H1 (cell line): Measurements from ENCODE around the gene PLXND1.

Experiments used
- ATF2 ChIP-seq: IDR thresholded peaks from 2 replicates; pipeline ENCODE4 v1.6.1; 2012; ENCODE audit warnings: low read length, inconsistent platforms
- BCL11A ChIP-seq, 2 experiments: IDR thresholded peaks; one replicate each; pipeline ENCODE4 v1.6.1; 2011; ENCODE audit warnings: low read depth in 2 of 2, low read length in 2 of 2, mild to moderate bottlenecking in 2 of 2
- CREB1 ChIP-seq: IDR thresholded peaks from 2 replicates; pipeline ENCODE4 v1.6.1; 2012; ENCODE audit warnings: inconsistent platforms
- CTCF ChIP-seq, 3 experiments: IDR thresholded peaks; 1 replicate in 2 of 3; 2 replicates in 1 of 3; pipeline versions ENCODE4 v1.5.1 to v1.6.1; 2011; ENCODE audit warnings: low read length in 3 of 3, mild to moderate bottlenecking in 3 of 3, inconsistent platforms in 2 of 3, low read depth in 1 of 3, moderate library complexity in 1 of 3; ENCODE audit not compliant: insufficient read depth in 1 of 3; ENCODE audit errors: control extremely low read depth in 1 of 3
- EGR1 ChIP-seq: IDR thresholded peaks from 2 replicates; pipeline ENCODE4 v1.6.1; 2011; ENCODE audit warnings: low read depth, low read length, borderline replicate concordance
- EZH2 ChIP-seq: fragments of 200-600 bp; sonication (generic); IDR thresholded peaks from 2 replicates; pipeline ENCODE4 v1.7.1; 2012; ENCODE audit warnings: low read depth, mild to moderate bottlenecking, moderate library complexity, low read length, inconsistent platforms; ENCODE audit not compliant: severe bottlenecking
- MAFK ChIP-seq: IDR thresholded peaks from 2 replicates; pipeline ENCODE4 v1.6.1; 2012; ENCODE audit warnings: low read depth, mild to moderate bottlenecking, improper control_type of control experiment, low read length
- RAD21 ChIP-seq, 2 experiments: IDR thresholded peaks in 1 of 2; conservative IDR thresholded peaks in 1 of 2; 2 replicates each; pipeline ENCODE4 v1.6.1; 2011; ENCODE audit warnings: low read depth in 2 of 2, low read length in 2 of 2, improper control_type of control experiment in 1 of 2, inconsistent platforms in 1 of 2, mild to moderate bottlenecking in 1 of 2, moderate library complexity in 1 of 2
- USF2 ChIP-seq: IDR thresholded peaks from 2 replicates; pipeline ENCODE4 v1.6.1; 2011; ENCODE audit warnings: low read length, improper control_type of control experiment

- no peak for TF ChIP-seq EZH2
- no peak for TF ChIP-seq CTCF (IDR thresholded peaks at IDR 0.05; ENCODE audit: control extremely low read depth in 1 of 3, insufficient read depth in 1 of 3, low read depth in 1 of 3, low read length in 3 of 3)
- no peak for TF ChIP-seq EGR1
- TF ChIP-seq BCL11A (IDR thresholded peaks at IDR 0.05; ENCODE audit: low read depth in 2 of 2, low read length in 2 of 2): no peak
- no peak for TF ChIP-seq CREB1
- no peak for TF ChIP-seq ATF2
- TF ChIP-seq USF2: no peak
- no peak for TF ChIP-seq MAFK
- TF ChIP-seq RAD21 (IDR thresholded peaks at IDR 0.05 in 1 of 2, conservative IDR thresholded peaks at IDR 0.05 in 1 of 2; ENCODE audit: low read depth in 2 of 2, low read length in 2 of 2): no peak
Observed at GRCh38 chr3:129555153-129555550, 51.3 kb downstream of the PLXND1 start.
